Muscle of back (tissue), 11 donors: Measurements from ENCODE around the gene CMSS1. TPM values are rescaled to one million over a fixed set of nuclear protein-coding genes. Genes with fewer than 3 reads are reported as not detected.

Source experiments
- DNase-seq, 3 donors: peaks; one replicate each; pipeline versions ENCODE4 v3.0.0 to v3.0.0-alpha.2; 2013
- polyA plus RNA-seq, 10 donors: library from polyadenylated mRNA; unstranded; fragments of 120-200 nt; gene quantifications; one replicate each; pipeline ENCODE4 v1.2.1, GENCODE V29; 2013; ENCODE audit not compliant: insufficient read length in 10 of 10

The CMSS1 gene
- polyA plus RNA-seq, 10 donors, result 26.9 to 37.8 (median 29.3) TPM

- DNase-seq, result no peak
Observed at GRCh38 chr3:99978221-99978620, 160.6 kb downstream of the CMSS1 start.

DNA sequence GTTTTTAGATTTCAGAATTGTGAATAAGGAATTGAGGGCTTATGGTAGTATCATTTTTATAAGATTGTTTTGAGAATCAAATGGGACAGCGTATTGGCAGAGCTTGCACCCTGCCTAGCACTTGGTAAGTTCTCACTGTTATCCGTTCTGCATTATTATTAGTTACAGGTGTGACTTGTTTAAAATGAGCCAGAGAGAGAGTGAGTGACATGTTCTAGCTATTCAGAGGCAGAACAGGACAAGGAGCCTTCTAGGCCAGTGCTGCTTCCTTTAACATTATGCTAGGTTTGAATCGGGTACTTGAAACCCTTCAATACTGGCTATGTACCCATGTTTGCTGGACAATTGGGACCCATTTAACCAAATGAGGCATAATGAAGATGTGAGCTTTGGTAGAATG lies 162.9 kb downstream of the CMSS1 start:
- DNase-seq, result no peak

DNA sequence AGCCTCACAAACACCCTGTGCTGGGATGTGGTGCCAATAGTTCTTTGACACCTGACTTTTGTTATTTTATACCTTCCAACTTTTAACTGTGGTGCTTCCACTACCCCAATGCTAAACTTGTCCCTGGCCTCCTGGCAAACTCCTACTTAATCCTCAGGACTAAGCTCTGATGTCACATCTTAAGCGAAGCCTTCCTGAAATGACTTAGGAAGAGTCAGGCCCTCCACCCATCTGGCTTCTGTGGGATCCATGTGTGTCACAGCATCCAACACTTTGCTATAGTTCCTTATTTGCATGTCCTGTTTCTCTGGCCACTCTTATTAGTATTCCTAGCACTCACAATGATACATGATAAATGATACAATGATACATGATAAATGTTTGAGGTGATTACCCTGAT lies 163.5 kb downstream of the CMSS1 start:
- no peak for DNase-seq

GRCh38 chr3:99982650-99983049 lies 165.0 kb downstream of the CMSS1 start:
- no peak for DNase-seq

- no peak for DNase-seq
Observed at GRCh38 chr3:99984139-99984538, 166.5 kb downstream of the CMSS1 start.

DNA sequence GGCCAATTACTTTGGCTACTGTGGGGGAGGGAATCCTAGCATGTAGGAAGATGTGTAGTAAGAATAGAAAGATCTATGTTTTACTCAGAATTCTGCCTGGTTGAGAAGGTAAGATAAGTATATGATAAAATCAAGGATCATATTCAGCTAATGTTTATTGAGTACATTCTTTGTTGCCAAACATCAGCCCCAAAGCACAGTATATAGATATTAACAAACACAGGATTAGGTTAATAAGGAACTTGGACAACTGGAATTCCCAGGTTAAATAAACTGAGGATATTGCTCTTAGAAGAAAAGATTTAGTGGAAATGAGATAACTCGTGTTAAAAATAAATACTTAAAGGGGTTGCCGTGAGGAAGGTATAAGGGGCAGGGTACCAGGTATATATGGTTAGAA lies 167.0 kb downstream of the CMSS1 start:
- no peak for DNase-seq

- no peak for DNase-seq
Observed at GRCh38 chr3:99990179-99990578, 172.5 kb downstream of the CMSS1 start.

DNA sequence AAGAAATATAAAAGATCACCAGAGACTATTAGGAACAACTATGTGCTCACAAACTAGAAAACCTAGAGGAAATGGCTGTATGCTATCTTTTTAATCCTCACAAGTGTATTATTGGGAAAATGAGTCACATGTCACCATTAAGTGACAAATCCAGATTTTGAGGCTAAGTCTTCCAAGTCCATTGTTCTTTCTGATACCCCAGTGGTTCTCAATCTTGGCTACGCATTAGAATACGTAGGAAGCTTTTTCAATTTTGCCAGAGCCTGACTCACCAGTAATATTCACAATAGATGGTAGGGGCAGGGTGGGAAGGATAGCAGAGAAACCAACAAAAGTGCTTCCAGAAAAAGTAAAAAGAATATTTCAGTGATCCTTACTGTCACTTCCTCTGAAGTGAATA lies 179.6 kb downstream of the CMSS1 start:
- DNase-seq, result no peak

GRCh38 chr3:99999536-99999935 lies 181.9 kb downstream of the CMSS1 start:
- DNase-seq, result no peak

GRCh38 chr3:100001083-100001482 lies 183.4 kb downstream of the CMSS1 start:
- no peak for DNase-seq

- no peak for DNase-seq
Observed at GRCh38 chr3:100001526-100002270, 184.0 kb downstream of the CMSS1 start.

GRCh38 chr3:100002599-100003350 lies 185.1 kb downstream of the CMSS1 start:
- peak in 1 of 3 donors; percentile 78 for DNase-seq

DNA sequence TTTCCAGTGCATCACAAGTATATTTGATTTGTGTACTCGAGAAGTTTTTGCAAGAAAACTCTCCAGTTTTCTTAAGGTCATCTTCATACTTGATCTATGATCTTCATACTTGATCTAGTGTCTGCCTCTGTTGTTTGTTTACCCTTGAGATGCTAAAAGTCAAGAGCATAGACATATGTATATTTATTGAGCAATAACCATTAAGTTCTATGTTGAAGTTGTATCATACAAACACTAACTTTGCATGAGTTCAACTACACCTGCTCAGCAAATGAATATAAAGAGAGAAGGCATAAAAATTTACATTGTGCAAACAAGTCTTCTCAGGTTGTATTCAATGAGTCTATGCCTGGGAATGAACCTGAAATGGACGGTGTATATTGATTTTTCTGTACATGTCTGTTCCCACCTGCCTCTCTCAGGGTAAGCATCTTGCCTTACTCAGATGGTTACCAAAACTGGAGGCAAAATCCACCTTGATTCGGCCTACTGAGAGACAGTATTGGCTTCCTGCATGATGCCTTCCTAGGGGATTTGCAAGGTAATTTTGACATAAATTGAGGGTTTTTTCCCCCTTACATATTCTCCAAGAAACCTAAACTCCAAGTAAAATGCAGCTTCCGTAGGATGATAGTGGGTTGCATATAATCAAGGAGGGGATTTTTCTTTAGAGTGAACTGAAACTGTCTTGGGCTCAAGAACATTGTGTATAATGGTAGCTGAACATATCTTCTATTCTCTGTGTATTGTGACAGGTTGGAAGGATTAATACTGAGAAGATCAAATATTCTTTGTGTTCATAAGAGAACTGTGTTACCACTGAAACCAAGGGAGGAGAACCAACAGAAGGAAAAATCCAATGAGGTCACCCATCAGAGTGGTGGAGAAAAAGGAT lies 186.2 kb downstream of the CMSS1 start:
- DNase-seq, result no peak

DNA sequence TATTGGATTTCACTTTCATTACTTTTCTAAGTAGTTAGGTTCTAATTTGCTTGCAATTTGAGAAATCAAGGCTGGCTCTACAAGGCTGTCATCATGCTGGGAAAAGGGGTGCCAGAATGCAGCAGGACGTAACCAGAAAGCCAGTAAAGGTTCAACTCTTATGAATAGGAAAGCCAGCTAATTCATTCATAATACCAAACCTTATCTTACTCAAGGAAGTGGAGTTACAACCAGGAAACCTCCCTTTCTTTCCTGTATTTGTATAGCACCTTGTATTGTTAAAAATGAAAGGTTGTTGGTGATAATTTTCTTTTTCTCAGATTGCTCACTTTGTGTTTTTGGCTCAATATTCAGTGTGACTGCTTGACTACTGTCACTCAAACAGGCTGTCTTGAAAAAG lies 187.3 kb downstream of the CMSS1 start:
- DNase-seq, result no peak

DNA sequence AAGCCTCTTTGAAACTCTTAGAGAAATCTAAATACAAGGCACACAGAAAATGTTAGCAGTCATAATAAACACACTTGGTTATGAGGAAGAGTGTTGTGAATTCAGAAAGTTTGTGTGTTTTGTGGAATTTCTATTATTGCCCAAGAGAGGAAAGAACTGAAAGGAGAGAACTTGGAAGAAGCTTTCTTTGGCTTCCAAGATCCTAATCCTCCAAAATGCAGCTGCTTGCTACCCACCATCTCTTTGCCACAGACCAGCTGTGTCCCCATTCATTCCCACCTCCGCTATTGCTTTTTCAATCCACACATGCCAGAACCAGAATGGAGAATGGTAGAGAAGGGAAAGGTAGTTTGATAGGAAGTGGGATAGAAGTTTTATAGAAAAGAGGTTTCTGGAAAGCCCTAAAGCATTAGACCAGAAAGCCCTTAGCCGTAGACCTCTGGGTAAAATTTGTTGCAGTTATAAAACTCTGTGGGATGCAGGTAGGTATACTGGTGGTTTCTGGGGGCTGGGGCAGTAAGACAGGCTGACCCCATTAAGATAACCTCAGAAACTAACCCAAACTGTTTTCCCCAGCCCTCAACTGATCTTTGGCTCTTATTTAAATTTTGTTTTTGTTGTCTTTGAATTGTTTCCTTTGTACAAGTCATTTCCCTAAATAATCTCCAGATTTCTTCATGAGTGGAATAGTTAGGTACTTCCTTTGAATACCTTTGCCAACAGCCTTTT lies 188.2 kb downstream of the CMSS1 start:
- DNase-seq, result no peak

- DNase-seq, result no peak
Observed at GRCh38 chr3:100006570-100007271, 189.1 kb downstream of the CMSS1 start.

GRCh38 chr3:100007313-100007712 lies 189.7 kb downstream of the CMSS1 start:
- no peak for DNase-seq

- DNase-seq, result no peak
Observed at GRCh38 chr3:100008081-100008698, 190.5 kb downstream of the CMSS1 start.

DNA sequence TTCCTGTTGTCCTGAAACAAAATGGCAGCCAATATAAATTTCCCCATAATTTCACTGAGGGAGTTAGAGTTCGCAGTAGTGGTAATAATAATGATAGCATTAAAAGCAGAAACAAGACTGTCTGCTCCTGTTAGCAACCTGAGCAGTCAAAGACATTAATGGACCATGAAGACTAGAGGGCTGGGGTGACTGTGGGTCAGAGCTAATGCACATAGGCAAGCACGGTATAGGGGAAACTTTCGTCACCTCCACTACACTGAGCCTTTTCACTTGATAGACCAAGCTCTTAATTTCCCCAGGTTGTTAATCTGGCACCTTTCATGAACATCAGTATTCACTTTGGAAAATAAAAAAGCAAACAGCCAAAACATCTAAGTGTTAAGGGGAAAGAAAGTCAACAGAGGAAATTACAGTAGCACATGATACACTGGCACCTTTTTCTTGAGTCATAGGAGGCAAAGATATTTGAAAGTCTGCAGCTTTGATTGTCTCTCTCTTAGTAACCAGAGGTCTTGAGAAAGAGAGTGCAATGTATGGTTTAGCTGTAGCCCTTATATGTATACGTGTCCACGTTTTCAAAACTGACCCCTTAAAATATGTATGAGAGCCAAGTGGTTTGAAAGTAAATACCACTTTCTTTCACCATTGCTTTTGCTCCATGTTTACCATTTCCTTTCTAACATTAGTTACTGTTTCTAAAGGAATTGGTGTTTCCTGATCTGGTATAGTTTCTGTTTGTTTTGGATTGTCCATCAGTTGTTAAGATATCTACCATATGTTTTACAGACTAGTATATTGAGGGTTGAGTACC lies 191.8 kb downstream of the CMSS1 start:
- DNase-seq, result no peak

DNA sequence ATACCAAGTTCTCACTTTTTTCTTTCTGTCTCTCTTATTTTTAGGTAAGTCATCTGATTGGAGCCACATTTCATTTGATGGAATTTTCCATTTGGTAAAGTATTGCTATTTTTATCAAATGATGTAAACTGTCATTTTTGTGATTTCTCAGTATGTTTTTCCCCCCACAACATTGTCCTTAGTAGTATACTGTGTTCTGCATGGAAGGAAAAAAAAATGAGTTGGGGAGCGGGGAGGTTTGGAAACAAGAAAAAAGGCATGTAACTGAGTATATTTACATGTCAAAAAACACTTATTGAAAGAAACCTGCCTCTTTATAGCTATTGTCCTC lies 192.4 kb downstream of the CMSS1 start:
- no peak for DNase-seq
